NCI-H446 treated with DMSO at 0.1 percent for 48 hours (cell line): ENCODE measurements around the gene RBKS.

Experiments used
- DNase-seq: peaks from one replicate; lab custom pipeline; 2025; lab: John Stamatoyannopoulos, UW

The RBKS gene

GRCh38 chr2:27734305-27734704 lies 155.9 kb downstream of the RBKS start:
- DNase-seq, result no peak
